COR-L47 (cell line): ENCODE measurements around the gene PHF21B.
"Not testable (repeated sequence)": the region's sequence is repeated elsewhere in the genome, so short reads cannot be mapped to it uniquely, and the experiment has no call there.

ENCODE experiments used
- DNase-seq: peaks from one replicate; lab custom pipeline; 2025; lab: John Stamatoyannopoulos, UW

The PHF21B gene

DNA sequence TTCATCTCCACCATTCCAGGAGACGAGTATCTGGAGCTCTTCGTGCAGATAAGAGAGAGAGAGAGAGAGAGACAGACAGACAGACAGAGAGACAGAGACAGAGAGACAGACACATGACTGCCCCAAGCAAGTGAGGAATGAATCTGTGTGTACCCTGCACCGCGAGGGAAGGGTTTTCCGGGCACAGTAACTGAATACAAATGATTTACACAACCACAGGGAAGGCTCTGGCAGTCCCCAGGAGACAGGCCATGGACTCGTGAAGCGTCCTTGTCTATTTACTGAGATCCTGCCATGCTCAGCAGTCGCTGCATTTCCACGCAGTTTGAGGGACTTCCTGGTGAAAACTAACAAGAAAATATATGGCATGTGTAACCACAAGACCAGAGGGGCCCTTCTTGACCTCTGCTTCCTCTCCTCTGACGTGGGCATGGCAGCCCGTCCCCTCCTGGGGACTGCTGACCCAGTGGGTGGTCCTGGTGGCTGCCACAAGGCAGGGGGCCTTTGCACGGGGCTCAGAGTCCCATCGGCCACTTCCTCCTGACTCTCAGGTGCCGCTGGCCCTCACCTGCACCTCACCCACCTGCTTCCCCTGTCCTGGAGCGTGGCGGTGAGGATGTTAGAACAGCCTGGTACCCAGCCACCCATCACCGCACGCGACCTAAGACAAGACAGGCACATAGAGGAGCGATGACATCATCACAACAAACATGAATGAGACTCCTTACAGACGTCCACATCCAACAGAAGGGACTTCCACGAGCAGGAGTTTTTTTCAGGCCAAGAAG, 75.9 kb downstream of the PHF21B start:
- no peak for DNase-seq

DNA sequence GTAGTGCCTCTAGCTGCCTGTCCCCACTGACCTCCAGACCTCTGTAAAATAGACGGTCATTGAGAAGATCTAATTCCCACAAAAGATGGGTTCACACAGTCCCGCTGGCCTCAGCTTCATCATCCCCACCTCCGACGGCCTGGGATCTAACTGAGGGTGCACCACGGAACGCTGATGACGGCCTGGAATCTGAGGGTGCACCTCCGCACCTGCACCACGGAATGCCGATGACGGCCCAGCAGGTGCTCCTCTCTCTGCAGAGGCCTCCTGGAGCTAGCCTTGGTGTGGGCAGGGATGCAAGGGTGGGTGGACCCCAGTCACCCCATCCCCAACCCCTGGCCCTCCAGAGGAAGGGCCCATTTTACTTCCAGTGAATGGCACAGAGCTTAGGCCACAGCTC, 77.3 kb downstream of the PHF21B start:
- no peak for DNase-seq

DNA sequence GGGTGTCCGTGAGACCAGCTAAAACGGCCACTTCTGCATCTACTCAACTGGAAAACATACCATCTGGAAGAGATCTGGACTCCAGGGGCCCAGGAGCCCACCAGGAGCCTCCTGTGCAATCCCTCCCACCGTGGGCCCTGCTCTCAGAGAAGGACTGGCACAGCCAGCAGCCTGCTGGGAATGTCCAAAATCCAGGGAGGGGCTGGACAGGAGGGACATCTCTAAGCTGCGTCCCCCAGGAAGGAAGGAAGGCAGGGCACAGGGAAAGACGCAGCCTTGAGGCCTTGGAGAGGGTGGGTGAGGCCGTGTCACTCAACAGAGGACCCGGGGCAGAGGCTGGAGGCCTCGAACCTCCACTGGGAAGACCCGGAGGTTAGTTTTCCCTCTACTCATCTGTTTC, 78.0 kb downstream of the PHF21B start:
- DNase-seq, result no peak

DNA sequence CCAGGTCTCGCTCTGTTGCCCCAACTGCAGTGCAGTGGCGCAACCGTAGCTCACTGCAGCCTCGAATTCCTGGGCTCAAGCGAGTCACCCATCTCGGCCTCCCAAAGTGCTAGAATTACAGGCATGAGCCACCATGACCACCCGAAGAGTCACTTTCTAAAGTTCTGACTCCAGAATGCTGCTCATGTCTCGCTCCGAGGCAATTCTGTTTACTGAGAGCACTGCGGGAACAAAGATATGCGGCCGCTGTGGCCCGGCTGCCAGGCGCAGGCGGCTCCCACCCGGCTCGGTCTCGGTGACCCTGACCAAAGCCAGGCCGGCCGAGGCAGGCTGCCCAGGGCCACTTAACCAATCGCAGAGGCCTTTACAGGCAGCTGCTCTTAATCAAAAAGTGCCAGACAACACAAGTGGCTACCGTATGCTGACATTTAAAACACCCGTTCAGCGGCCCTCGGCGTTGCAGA, 78.7 kb downstream of the PHF21B start:
- DNase-seq, result no peak

DNA sequence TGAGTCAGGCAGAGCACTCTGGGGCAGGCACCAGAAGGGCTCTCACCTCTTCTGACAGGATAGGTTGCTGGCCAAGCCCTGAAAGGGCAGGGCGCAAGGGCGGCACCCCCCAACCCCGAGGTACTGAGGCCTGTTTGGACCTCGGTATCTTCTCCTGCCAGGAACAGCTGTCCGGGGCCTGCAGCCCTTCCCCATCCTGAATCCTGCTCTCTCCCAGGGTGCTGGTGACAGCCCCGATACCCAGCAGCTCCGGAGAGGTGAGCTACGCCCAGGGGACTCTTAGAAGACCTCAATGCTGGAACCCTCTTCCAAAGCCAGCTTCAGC, 79.1 kb downstream of the PHF21B start:
- DNase-seq, result no peak

DNA sequence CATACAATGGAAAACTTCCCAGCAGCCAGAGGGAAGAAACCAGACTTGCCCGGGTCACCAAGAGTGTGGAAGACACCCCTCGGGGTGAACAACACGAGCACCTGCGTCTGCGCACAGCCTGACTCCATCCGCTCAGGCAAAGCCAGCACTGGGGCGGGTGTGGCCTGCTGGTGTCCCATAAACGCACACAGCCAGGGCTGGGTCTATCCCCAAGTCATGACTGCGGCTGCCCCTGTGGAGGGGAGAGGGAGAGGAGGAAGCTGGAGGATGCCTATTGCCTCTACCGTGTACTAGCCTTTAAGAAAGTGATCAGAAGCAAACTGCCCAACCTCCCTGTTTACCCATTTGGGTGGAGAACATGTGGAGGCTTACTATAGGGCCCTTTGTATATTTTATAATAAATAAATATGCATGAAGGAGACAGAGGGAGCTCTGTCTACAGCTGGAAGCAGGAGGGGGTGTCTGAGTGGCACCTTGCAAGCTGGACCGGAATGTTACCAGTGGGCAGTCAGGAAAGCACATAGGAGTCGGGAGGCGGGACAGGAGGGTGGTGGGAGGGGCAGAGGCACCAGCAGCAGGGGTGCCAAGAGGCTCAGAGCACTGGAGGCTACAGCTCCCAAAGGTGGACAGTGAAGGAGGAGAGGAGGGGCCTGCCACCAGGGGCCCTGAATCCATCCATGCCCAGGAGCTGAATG, 79.6 kb downstream of the PHF21B start:
- DNase-seq, result no peak

DNA sequence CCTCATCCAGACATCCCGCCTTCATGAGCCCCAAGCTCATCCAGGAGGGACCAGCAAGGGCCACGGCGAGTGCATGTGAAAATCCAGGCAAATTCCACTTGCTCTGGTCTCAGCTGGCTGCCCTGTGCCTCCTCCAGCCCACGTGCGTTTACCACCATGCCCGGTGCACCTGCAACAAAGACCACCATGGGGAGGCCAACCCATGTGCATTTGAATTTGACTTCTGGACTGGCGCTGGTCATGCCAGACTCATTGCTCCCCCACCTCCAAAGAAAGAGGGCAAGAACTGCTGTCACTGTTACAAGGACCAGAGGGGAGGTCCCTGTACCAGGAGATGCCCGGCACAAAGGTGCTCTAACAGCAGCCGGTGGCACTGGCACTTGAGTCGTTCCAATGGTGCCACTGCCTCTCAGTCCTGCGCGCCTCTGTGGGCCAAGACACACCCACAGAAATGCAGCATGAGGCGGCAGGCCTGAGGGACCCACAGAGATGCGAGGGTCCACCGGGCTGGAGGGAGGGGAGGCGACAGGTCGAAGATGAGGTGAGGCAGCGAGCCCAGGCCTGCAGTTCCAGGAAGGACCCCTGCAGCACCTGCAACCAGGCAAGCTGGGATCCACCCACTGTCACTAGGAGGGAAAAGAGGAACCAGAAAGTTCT, 80.3 kb downstream of the PHF21B start:
- DNase-seq, result no peak

DNA sequence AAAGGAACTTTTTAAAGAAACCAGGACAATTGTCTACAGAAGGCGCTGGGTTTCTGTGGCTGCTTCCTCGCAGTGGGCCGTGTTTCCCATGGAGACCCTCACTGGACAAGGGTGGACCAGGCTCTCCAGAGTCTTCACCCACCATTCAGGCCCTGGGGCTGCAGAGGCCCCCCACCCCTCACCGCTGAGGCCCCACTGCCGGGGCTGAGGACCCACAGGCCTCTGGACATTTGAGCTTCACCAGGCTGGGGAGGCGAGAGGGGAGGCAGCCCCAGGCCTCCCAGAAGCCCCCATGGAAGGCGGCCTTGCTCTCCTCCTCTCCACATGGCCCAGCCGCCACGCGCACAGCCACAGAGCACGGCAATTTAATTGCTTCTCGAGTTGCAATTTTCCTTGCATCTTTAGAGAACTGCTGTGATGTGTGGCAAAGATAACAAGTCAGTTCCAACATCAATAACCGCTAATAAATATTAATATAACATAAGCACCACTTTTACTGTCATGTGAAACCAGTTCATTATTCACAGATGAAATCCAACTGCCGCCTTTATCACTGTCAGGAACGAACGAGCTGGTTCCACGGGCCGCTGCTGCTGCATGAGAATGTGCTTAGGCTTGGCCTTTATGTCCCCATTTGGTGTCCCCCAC, 81.0 kb downstream of the PHF21B start:
- no peak for DNase-seq

DNA sequence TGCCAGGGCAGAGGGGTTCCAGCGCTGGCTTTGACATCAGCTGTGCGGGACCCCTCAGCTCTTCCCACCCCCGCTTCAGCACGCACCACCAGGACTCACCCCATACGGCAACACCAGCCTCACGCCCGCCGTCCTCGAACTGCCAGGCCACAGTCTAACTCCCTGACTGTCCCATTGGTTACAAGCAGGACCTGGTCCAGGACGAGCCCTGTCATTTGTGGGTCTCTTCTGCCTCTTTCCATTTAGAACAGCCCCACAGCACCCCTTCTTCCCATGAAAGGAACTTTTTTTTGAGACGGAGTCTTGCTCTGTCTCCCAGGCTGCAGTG, 81.7 kb downstream of the PHF21B start:
- DNase-seq, result no peak

DNA sequence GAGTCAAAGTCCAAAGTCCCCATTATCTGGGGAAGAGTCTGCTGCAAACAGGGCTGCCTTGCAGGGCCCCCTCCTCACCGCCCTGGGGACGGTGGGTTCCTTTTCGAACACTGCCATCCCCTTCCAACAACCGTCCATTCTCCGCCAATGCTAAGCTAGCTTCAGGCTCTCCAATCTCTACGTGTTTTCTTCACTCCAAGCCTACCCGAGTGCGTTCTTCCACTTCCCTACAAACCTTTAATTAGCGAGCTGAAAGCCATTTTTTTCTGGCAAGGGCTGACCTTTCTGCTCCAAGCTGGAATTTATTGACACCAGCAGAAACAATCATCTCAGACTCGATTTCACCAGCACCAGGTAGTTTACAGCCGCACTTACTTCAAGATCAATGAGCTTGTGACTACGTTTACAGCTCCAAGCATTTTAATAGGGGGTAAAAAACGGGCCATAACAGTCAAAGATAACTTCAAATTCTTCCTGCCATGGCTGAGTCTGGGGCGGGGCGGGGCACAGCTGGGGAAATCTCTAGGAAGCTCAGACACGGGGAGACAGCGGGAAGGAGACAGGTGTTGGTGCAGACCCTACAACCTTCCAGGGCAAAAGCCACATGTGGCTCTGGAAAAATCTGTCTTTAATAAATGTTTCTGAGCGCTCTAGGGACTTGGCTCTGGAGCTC, 82.2 kb downstream of the PHF21B start:
- DNase-seq, result no peak

DNA sequence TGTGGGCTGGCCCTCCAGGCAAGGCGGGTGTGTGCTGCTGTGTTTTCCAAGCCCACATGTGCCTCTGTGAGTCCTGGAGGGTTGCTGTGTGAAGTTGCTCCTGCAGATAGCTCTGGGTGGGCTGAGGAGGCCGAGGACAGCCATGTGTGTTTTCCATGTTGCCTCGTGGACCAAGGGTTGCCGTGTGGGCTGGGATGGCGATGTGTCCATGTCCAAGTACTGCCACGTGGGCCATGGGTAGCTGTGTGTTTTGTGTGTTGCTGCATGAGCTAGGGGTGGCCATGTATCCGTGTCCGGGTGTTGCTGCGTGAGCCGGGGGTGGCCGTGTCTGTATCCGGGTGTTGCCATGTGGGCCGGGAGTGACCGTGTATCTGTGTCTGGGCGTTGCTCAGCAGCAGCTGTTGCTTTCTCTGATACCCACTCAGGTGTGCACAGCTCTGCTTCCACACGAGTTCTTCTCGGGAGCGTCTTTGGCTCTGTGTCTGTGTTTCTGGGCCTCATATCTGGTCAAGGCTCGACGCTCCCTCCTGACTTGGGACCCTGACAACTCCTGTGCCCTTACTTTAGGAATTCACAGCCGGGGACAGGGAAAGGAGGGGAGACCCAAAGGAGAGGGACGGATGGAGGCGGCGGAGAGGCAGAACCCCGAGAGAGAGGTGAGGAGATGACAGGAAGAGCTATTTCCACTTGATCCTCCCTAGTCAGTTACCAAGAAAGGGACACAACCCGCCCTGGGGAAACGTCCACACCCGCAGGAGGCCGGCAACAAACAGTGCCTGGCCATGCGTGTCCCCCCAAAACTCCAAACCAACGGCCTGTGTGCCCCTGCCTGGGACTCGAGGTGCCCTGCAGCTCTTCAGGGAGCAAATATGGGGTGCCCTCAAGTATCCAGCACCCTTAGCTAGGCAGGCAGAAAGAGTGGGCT, 83.1 kb downstream of the PHF21B start:
- no peak for DNase-seq

DNA sequence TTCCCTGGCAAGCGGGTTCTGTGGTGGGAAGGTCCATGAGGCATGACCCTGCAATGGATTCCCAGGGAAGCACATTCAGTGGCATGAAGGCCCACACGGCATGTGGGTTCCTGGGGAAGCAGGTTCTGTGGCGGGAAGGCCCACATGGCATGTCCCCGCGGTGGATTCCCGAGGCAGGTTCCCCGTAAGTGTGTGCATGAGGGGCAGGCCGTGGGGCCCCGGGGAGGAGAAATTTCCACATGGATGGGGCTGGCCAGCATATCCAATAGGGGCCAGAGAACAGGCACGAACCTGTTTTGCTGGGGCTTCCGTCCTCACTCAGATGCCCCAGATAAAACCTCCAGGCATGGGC, 83.7 kb downstream of the PHF21B start:
- DNase-seq, result no peak

DNA sequence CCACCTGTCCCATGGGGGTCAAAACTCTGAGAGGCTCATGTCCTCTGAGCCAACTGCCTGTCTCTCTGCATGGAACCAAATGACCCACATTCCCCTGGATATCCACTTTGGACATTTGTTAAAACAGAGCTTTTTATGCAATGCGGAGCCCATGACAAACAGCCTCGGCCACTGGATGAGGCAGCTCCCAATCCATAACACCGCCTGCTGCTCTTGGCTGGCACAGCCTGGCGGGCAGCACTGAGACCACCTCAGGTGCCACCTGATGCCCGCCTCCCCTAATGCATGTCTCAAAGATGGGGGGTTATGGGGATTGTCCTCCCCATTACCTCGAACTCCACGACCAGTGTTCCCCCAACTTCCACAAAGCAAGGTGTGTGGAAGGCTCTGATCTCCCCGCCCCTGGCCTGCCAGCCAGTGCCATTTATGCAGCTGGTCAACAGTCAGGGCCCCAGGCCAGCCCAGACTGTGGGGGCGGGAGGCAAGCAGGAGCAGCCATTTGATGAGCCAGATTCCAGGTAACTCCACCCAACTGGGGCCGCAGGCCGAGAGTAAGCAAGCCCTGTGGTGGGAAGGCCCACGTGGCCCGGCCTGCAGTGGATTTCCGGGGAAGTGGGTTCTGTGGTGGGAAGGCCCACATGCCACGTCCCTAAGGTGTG, 84.2 kb downstream of the PHF21B start:
- DNase-seq, result no peak

DNA sequence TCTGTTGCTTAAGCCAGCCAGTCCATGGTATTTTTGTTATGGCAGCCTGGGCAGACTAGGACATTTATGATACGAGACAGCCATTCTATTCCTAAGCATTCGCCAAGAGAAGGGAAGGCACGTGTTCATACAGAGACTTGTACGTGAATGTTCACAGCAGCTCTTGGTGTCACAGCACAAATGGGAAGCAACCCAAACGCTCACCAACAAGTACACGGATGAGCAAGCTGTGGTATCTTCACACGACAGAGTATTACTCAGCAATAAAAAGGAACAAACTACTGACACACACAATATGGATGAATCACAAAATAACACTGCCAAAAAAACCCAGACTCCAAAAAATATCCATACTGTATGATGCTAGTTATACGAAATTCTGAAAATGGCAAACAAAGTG, 85.1 kb downstream of the PHF21B start:
- no peak for DNase-seq

DNA sequence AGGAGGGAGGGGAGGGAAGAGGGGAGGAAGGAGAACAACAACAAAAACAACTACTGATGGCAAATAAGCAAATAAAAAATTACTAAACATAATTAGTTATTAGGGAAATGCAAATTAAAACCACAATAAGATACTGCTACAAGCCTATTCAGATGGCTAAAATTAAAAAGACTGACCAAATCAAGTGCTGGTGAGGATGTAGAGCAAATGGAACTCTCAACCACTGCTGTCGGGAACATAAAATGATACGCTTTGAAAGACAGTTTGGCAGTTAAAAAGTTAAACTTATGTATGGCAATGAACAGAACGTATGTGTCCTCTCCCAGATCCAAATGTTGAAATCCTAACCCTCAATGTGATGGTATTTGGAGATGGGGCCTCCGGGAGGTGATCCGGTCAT, 85.7 kb downstream of the PHF21B start:
- DNase-seq, result no peak

DNA sequence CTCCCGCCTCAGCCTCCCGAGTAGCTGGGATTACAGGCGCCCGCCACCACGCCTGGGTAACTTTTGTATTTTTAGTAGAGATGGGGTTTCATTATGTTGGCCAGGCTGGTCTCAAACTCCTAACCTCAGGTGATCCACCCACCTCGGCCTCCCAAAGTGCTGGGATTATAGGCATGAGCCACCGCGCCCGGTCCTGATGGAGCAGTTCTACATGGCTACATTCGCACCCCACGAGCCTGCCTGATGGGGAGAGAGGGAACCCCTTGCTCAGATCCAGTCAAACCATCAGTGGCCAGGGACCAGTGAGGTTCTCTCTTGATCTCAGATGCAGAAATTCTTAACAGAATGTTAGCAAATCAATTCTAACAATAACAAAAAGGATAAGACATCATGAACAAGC, 88.0 kb downstream of the PHF21B start:
- not testable (repeated sequence) for DNase-seq

DNA sequence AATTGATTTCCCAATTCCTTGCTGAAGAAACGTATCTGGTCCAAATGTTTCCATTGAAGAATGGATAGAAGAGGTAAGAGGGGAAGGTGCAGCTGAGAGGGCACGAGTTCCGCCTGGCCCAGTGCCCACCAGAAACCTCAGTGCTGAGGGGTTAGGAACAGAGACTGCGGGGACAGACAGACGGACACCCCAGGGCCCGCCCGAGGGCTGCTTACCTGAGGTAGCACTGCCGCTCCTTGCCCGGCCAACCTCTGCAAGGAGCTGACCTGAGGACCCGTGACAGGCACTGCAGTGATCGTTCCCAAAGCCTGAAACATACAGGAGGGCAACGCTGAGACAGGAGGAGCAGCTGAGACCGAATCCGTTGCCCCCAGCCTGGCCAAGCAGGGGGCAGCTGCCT, 89.6 kb downstream of the PHF21B start:
- DNase-seq, result no peak

DNA sequence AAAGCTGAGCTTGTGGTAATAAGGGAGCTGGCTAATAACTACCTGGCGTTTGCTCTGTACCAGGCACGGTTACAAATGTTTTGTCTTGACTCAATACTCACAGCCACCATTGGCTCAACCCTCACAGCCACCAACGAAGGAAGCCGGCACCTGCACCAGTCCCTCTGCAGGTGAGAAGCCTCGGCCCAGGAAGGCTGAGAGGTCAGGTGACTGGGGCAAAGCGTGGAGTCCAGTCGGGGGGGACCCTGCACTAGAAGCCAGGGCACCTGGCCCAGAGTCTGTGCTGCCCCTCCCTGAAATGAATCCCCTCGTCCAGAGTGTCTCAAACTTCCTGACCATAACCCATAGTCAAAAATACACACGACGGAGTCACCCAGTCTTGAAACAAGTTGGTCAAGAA, 90.1 kb downstream of the PHF21B start:
- DNase-seq, result no peak

DNA sequence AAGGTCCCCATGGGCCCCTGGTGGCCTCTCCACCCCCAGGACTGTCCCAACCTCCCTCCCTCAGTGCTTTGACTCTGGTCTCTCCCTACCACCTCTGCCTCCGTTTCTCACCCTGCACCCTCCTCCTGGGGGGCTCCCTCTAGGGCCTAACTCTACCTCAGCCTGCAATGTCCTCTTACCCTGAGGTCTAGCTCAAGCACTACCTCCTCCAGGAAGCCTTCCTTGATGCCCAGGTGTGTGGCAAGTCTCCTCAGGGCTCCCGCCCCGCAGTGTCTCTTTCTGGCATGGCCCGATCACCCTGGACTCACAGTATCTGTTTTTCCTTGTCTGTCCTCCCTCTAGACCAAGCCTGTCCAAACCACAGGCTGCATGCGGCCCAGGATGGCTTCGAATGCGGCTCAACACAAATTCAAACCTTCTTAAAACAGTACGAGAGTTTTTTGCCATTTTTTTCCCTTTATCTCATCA, 90.8 kb downstream of the PHF21B start:
- no peak for DNase-seq

DNA sequence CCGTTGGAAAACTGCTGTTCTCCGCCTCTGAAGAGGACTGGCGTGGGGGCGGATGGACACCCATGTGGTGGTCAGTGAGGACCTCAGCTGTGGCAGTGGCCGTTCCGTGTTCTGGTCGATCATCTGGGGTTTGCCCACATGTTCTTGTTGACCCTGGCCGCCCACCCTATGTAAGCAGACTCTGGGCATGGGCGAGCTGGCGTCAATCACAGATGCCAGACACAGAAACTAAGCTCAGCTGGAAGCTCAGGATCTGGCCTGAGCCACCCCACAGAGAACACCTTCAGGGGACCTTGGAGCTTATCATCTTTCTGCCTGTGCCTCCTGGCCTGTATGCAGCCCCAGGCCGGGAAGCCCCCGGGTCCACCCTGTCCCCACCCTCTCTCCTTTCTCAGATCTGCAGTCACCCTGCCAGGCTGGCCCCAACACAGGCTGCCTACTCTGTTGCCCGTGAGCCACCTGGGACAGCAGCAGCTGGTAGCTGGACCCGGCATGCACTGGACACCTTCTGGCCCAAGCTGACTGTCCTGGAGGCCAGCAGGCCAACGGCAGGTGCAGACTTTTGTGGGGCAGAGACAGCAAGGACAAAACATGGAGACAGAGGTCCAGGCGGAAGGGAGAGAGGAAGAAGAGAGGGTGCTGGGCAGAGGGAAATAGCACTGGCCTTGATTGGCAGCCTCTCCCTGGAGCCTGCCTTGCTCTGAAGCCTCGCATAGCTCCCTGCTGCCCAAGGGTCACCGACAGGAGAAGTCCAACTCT, 91.5 kb downstream of the PHF21B start:
- no peak for DNase-seq
